HG02588 (cell line): ENCODE results near the gene MLF2.
A peak's percentile ranks its signal among the peaks of the same experiment; 100 is the strongest.

ENCODE experiments used
- ATAC-seq: cut with Tn5 transposase; IDR thresholded peaks from one replicate; pipeline ENCODE4 v1.9.1; 2021; ENCODE audit warnings: mild to moderate bottlenecking, moderate library complexity; ENCODE audit not compliant: unreplicated experiment

The MLF2 gene

GRCh38 chr12:6752921-6753771 is at the start of gene MLF2:
Gene MLF2, minus strand, starts transcription at chr12:6753141. Its CDS starts 807 bp downstream, at chr12:6752334.
- ATAC-seq, result peak; percentile 84

GRCh38 chr12:6799147-6799546 is 46.2 kb upstream of the MLF2 start:
- ATAC-seq, result no peak

GRCh38 chr12:6796576-6796975 is 43.6 kb upstream of the MLF2 start:
- no peak for ATAC-seq

- ATAC-seq, result no peak
Observed at GRCh38 chr12:6795088-6795487, 42.1 kb upstream of the MLF2 start.

- peak; percentile 50 for ATAC-seq
Observed at GRCh38 chr12:6792522-6793201, 39.7 kb upstream of the MLF2 start.

- no peak for ATAC-seq
Observed at GRCh38 chr12:6791931-6792520, 39.1 kb upstream of the MLF2 start.

GRCh38 chr12:6790496-6791150 is 37.7 kb upstream of the MLF2 start:
- no peak for ATAC-seq

- no peak for ATAC-seq
Observed at GRCh38 chr12:6788972-6789924, 36.3 kb upstream of the MLF2 start, which contains the start of gene CD4. Gene CD4, plus strand, starts transcription at chr12:6789528. Its CDS starts 10,611 bp downstream, at chr12:6800139.

- no peak for ATAC-seq
Observed at GRCh38 chr12:6787309-6787708, 34.4 kb upstream of the MLF2 start.

GRCh38 chr12:6786416-6787094 is 33.6 kb upstream of the MLF2 start:
- no peak for ATAC-seq

GRCh38 chr12:6784761-6785160 is 31.8 kb upstream of the MLF2 start:
- no peak for ATAC-seq

- ATAC-seq, result no peak
Observed at GRCh38 chr12:6784296-6784695, 31.4 kb upstream of the MLF2 start.

- ATAC-seq, result no peak
Observed at GRCh38 chr12:6783828-6784227, 30.9 kb upstream of the MLF2 start.

GRCh38 chr12:6782850-6783566 is 30.1 kb upstream of the MLF2 start:
- no peak for ATAC-seq

- no peak for ATAC-seq
Observed at GRCh38 chr12:6782119-6782518, 29.2 kb upstream of the MLF2 start.

GRCh38 chr12:6780573-6780972 is 27.6 kb upstream of the MLF2 start:
- ATAC-seq, result no peak

- ATAC-seq, result no peak
Observed at GRCh38 chr12:6779708-6780432, 26.9 kb upstream of the MLF2 start.
